ENCODE data around the gene USP37. TPM values are rescaled to one million over a fixed set of nuclear protein-coding genes. Genes with fewer than 3 reads are reported as not detected.

Gene USP37
- total RNA-seq: 11.8 TPM

- intact Hi-C loops (cut with DNase I): loop anchor here (1.0 to 5.0 kb wide), 5 partner anchors 142 to 296 kb away; partner anchors contain the start of genes AAMP, PNKD and TTLL4
- TF ChIP-seq CTCF (IDR thresholded peaks at IDR 0.05): no peak
- no peaks in the 10 kb centered on the region for H3K27me3 ChIP-seq
Measured at GRCh38 chr2:218568190-218569037, at the start of gene USP37, which contains the start of gene CNOT9. Gene USP37, minus strand, starts transcription at chr2:218568351. Its CDS starts 9,698 bp downstream, at chr2:218558653. Gene CNOT9, plus strand, starts transcription at chr2:218568839. Its CDS starts 116 bp downstream, at chr2:218568955.

GRCh38 chr2:218615868-218616315 lies 47.7 kb upstream of the USP37 start:
- no peaks in the 10 kb centered on the region for H3K36me3 ChIP-seq
- H3K9me3 ChIP-seq: no peaks in the 10 kb centered on the region
- H3K4me1 ChIP-seq: no peaks in the 10 kb centered on the region
- no peak overlapping the region for H3K4me3 ChIP-seq
- no peaks in the 10 kb centered on the region for H3K27me3 ChIP-seq
- no peak for DNase-seq (ENCODE audit: low spot score in 2 of 2)
- no peak for TF ChIP-seq CTCF (IDR thresholded peaks at IDR 0.05)
- no peak overlapping the region for H3K27ac ChIP-seq
- intact Hi-C loops (cut with DNase I): no loop called here

More at GRCh38 chr2:218568190-218569037, at the start of gene USP37, which contains the start of gene CNOT9:
- Histone ChIP-seq H3K4me1 (peaks cover 5 to 26% of the 10 kb centered on the region in 2 donors), H3K4me3 (peak within 1 kb of the TSS; percentile 75 to 89), H3K9me3 (no peaks in the 10 kb centered on the region), H3K27ac (peak within 1 kb of the TSS; percentile 91 to 95), H3K36me3 (peaks cover 0 to 6% of the 10 kb centered on the region in 2 donors)
- peak; percentile 96 to 100 for DNase-seq (ENCODE audit: low spot score in 2 of 2)

GRCh38 chr2:218607436-218608115 lies 39.4 kb upstream of the USP37 start, which contains the start of gene PLCD4:
Gene PLCD4, plus strand, starts transcription at chr2:218607899. Its CDS starts 7,841 bp downstream, at chr2:218615740.
- H3K27me3 ChIP-seq: no peaks in the 10 kb centered on the region
- H3K36me3 ChIP-seq: no peaks in the 10 kb centered on the region
- H3K4me1 ChIP-seq: peaks cover 0 to 8% of the 10 kb centered on the region in 2 donors
- H3K9me3 ChIP-seq: no peaks in the 10 kb centered on the region
- no peak for DNase-seq (ENCODE audit: low spot score in 2 of 2)
- TF ChIP-seq CTCF (IDR thresholded peaks at IDR 0.05): no peak
- intact Hi-C loops (cut with DNase I): no loop called here
- H3K27ac ChIP-seq: peak within 1 kb of the TSS; percentile 47 to 57
- peak within 1 kb of the TSS; percentile 16 to 43 for H3K4me3 ChIP-seq

- intact Hi-C loops (cut with DNase I): no loop called here
- Histone ChIP-seq H3K27ac (no peak overlapping the region), H3K27me3 (no peaks in the 10 kb centered on the region), H3K4me3 (no peak overlapping the region), H3K36me3 (no peaks in the 10 kb centered on the region), H3K9me3 (no peaks in the 10 kb centered on the region), H3K4me1 (peaks cover 0 to 8% of the 10 kb centered on the region in 2 donors)
- no peak for TF ChIP-seq CTCF (IDR thresholded peaks at IDR 0.05)
- no peak for DNase-seq (ENCODE audit: low spot score in 2 of 2)
Measured at GRCh38 chr2:218605432-218605831, 37.3 kb upstream of the USP37 start.

GRCh38 chr2:218585541-218585940 lies 17.4 kb upstream of the USP37 start:
- no peaks in the 10 kb centered on the region for H3K4me1 ChIP-seq
- DNase-seq (ENCODE audit: low spot score in 2 of 2): no peak
- H3K4me3 ChIP-seq: no peak overlapping the region
- no peak for TF ChIP-seq CTCF (IDR thresholded peaks at IDR 0.05)
- intact Hi-C loops (cut with DNase I): no loop called here
- no peaks in the 10 kb centered on the region for H3K9me3 ChIP-seq
- H3K27me3 ChIP-seq: no peaks in the 10 kb centered on the region
- H3K27ac ChIP-seq: no peak overlapping the region
- H3K36me3 ChIP-seq: peaks cover 57 to 86% of the 10 kb centered on the region in 2 donors

Measured in ascending aorta (tissue), 2 donors.